Neutrophil (primary cell): Measurements from ENCODE around the gene QKI.
"Not testable (repeated sequence)": the region's sequence is repeated elsewhere in the genome, so short reads cannot be mapped to it uniquely, and the experiment has no call there.

Experiments used
- H3K27ac ChIP-seq: fragments of 200-600 bp; sonication (generic); 2 replicates; pipeline ENCODE4 v1.5.1; 2016; ENCODE audit warnings: mild to moderate bottlenecking, moderate library complexity
- H3K27me3 ChIP-seq: fragments of 200-600 bp; sonication (generic); 2 replicates; pipeline ENCODE4 v1.6.0; 2016; ENCODE audit warnings: mild to moderate bottlenecking
- H3K36me3 ChIP-seq: fragments of 200-600 bp; sonication (generic); 2 replicates; pipeline ENCODE4 v1.5.1; 2017
- H3K4me1 ChIP-seq, 2 experiments: fragments of 200-600 bp in 1 of 2; sonication (generic) in 1 of 2; 1 replicate in 1 of 2; 2 replicates in 1 of 2; pipeline versions ENCODE4 v1.5.1 to v1.6.1; 2013 to 2016; ENCODE audit warnings: low read depth in 1 of 2, low read length in 1 of 2, mild to moderate bottlenecking in 1 of 2, moderate library complexity in 1 of 2; ENCODE audit not compliant: control insufficient read depth in 1 of 2, insufficient read depth in 1 of 2
- H3K4me3 ChIP-seq, 2 experiments: fragments of 200-600 bp in 1 of 2; sonication (generic) in 1 of 2; 1 replicate in 1 of 2; 2 replicates in 1 of 2; pipeline ENCODE4 v1.5.1; 2013 to 2016; ENCODE audit warnings: low read depth in 1 of 2, low read length in 1 of 2, mild to moderate bottlenecking in 1 of 2, moderate library complexity in 1 of 2
- H3K9me3 ChIP-seq: fragments of 200-600 bp; sonication (generic); 2 replicates; pipeline ENCODE4 v1.5.1; 2016
- CTCF ChIP-seq: fragments of 200-600 bp; sonication (generic); IDR thresholded peaks from 2 replicates; pipeline ENCODE4 v1.5.1; 2016; ENCODE audit warnings: antibody characterized with exemption

Gene QKI

GRCh38 chr6:163380216-163380615 lies 34.3 kb upstream of the QKI start:
- Histone ChIP-seq H3K27me3 (no peaks in the 10 kb centered on the region), H3K4me1 (peaks cover 8 to 9% of the 10 kb centered on the region in 2 experiments), H3K4me3 (no peak overlapping the region), H3K9me3 (no peaks in the 10 kb centered on the region), H3K36me3 (no peaks in the 10 kb centered on the region), H3K27ac (no peak overlapping the region)
- no peak for TF ChIP-seq CTCF

- Histone ChIP-seq H3K27ac (no peak overlapping the region), H3K4me3 (no peak overlapping the region), H3K27me3 (no peaks in the 10 kb centered on the region), H3K36me3 (no peaks in the 10 kb centered on the region), H3K4me1 (peaks cover 8 to 9% of the 10 kb centered on the region in 2 experiments), H3K9me3 (no peaks in the 10 kb centered on the region)
- no peak for TF ChIP-seq CTCF
Observed at GRCh38 chr6:163381118-163381756, 33.3 kb upstream of the QKI start.

GRCh38 chr6:163383396-163383795 lies 31.1 kb upstream of the QKI start:
- H3K4me3 ChIP-seq, H3K27me3 ChIP-seq, H3K36me3 ChIP-seq, H3K9me3 ChIP-seq, H3K27ac ChIP-seq: not testable (repeated sequence)
- H3K4me1 ChIP-seq = peaks cover 11 to 12% of the 10 kb centered on the region in 2 experiments

GRCh38 chr6:163383912-163384311 lies 30.6 kb upstream of the QKI start:
- Histone ChIP-seq H3K4me3 (no peak overlapping the region), H3K36me3 (no peaks in the 10 kb centered on the region), H3K4me1 (peaks cover 16 to 17% of the 10 kb centered on the region in 2 experiments), H3K9me3 (no peaks in the 10 kb centered on the region), H3K27me3 (no peaks in the 10 kb centered on the region), H3K27ac (peak overlapping the region; percentile 39)
- TF ChIP-seq CTCF = no peak

GRCh38 chr6:163384510-163384909 lies 30.0 kb upstream of the QKI start:
- Histone ChIP-seq H3K27ac (peak overlapping the region; percentile 39), H3K4me3 (no peak overlapping the region), H3K36me3 (no peaks in the 10 kb centered on the region), H3K9me3 (no peaks in the 10 kb centered on the region), H3K27me3 (no peaks in the 10 kb centered on the region), H3K4me1 (peaks cover 22 to 23% of the 10 kb centered on the region in 2 experiments)
- TF ChIP-seq CTCF = no peak

- H3K27ac ChIP-seq, H3K9me3 ChIP-seq, H3K4me3 ChIP-seq, H3K36me3 ChIP-seq, H3K27me3 ChIP-seq: not testable (repeated sequence)
- peaks cover 32 to 33% of the 10 kb centered on the region in 2 experiments for H3K4me1 ChIP-seq
Observed at GRCh38 chr6:163385503-163385902, 29.0 kb upstream of the QKI start.
